A549 treated with CpdA at 1 μM for 4 hours (cell line): Measurements from ENCODE around the gene HEATR1. TPM values are rescaled to one million over a fixed set of nuclear protein-coding genes. Genes with fewer than 3 reads are reported as not detected.

ENCODE experiments used
- total RNA-seq: library from RNA; stranded (reverse); fragments of 200-300 nt; extraction: Qiagen RNA extraction; gene quantifications from 5 replicates; pipeline ENCODE4 v1.2.3, GENCODE V29; 2022; ENCODE audit warnings: low read depth

The HEATR1 gene
- 23.5 to 29.5 TPM (median 27.3 TPM) in 5 replicates for total RNA-seq

GRCh38 chr1:236603991-236604904 lies at the start of gene HEATR1:
Gene HEATR1, minus strand, starts transcription at chr1:236604516. Its CDS starts 421 bp downstream, at chr1:236604095.

DNA sequence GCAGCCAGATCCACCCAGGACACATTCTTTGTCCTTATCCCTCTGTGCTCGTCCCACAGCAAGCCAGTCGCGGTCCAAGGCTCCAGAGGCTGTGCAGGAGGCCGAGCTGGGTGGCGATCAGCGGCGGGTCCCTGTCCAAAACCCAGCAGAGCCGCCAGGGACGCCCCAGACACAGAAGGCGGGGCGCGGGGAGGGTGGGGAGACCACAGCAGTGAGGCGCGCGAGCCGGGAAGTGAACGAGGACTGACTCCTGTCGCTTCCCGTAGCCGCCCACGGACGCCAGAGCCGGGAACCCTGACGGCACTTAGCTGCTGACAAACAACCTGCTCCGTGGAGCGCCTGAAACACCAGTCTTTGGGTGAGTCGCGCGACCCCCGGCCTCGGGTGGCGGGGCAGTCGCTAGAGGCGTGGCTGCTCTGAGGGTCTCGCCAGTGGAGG lies 80.6 kb downstream of the HEATR1 start, which contains the start of gene LGALS8:
Gene LGALS8, plus strand, starts transcription at position 279 of the 438 bp plus-strand sequence. CDS start 2,089 bp downstream, outside the sequence.

Other genes starting within 250 kb of the HEATR1 start
- gene EDARADD, start 210.2 kb downstream of the HEATR1 start, total RNA-seq = 2.7 to 3.6 TPM (median 2.9 TPM) in 5 replicates
- gene LGALS8, start 80.5 kb downstream of the HEATR1 start, total RNA-seq = 33.0 to 48.8 TPM (median 35.5 TPM) in 5 replicates
- gene ACTN2, start 82.0 kb upstream of the HEATR1 start, total RNA-seq = 0.01 to 0.12 TPM in 2 of 5 replicates, not detected in the others
- gene MTR, start 190.8 kb upstream of the HEATR1 start, total RNA-seq = 4.2 to 9.3 TPM (median 6.2 TPM) in 5 replicates